RKO (cell line): Measurements from ENCODE around the gene LAIR2.

ENCODE experiments used
- DNase-seq: peaks from one replicate; pipeline ENCODE4 v3.0.0-alpha.2; 2016; ENCODE audit warnings: low spot score

Gene LAIR2

GRCh38 chr19:54535601-54536000, 33.0 kb downstream of the LAIR2 start:
- DNase-seq = no peak

- no peak for DNase-seq
Observed at GRCh38 chr19:54536956-54537355, 34.3 kb downstream of the LAIR2 start.

GRCh38 chr19:54541712-54542111, 39.1 kb downstream of the LAIR2 start:
- no peak for DNase-seq

- DNase-seq = no peak
Observed at GRCh38 chr19:54548806-54549205, 46.2 kb downstream of the LAIR2 start.

- DNase-seq = no peak
Observed at GRCh38 chr19:54549224-54549623, 46.6 kb downstream of the LAIR2 start.

- DNase-seq = no peak
Observed at GRCh38 chr19:54551293-54551692, 48.7 kb downstream of the LAIR2 start.

- DNase-seq = no peak
Observed at GRCh38 chr19:54551950-54552912, 49.6 kb downstream of the LAIR2 start.

GRCh38 chr19:54552913-54553310, 50.3 kb downstream of the LAIR2 start:
- no peak for DNase-seq

GRCh38 chr19:54554006-54554405, 51.4 kb downstream of the LAIR2 start:
- no peak for DNase-seq

GRCh38 chr19:54554896-54555295, 52.3 kb downstream of the LAIR2 start:
- no peak for DNase-seq

- no peak for DNase-seq
Observed at GRCh38 chr19:54556194-54556593, 53.6 kb downstream of the LAIR2 start.

- DNase-seq = peak; percentile 46
Observed at GRCh38 chr19:54558339-54558738, 55.7 kb downstream of the LAIR2 start.
